GM12878 (cell line): Measurements from ENCODE around the gene AOC3. TPM values are rescaled to one million over a fixed set of nuclear protein-coding genes. Genes with fewer than 3 reads are reported as not detected.
A peak's percentile ranks its signal among the peaks of the same experiment; 100 is the strongest.

Experiments
- ASH2L ChIP-seq: fragments of 300-600, 200-600 bp; sonication (generic); IDR thresholded peaks from 2 replicates; pipeline ENCODE4 v1.6.1; 2017; ENCODE audit warnings: low read depth, mild to moderate bottlenecking, borderline replicate concordance
- BHLHE40 ChIP-seq, 2 experiments: fragments of 450-650 bp in 1 of 2; IDR thresholded peaks; 2 replicates each; pipeline ENCODE4 v1.6.1; 2011 to 2017; ENCODE audit warnings: low read depth in 2 of 2, borderline replicate concordance in 1 of 2, improper control_type of control experiment in 1 of 2, low read length in 1 of 2, mild to moderate bottlenecking in 1 of 2
- ESRRA ChIP-seq: IDR thresholded peaks from 2 replicates; pipeline ENCODE4 v1.6.1; 2012; ENCODE audit warnings: mild to moderate bottlenecking, low read length, improper control_type of control experiment
- FOXM1 ChIP-seq: IDR thresholded peaks from 2 replicates; pipeline ENCODE4 v1.6.1; 2012; ENCODE audit warnings: low read depth, mild to moderate bottlenecking, inconsistent platforms, low read length, moderate library complexity
- NFXL1 ChIP-seq: fragments of 450-650 bp; IDR thresholded peaks from 2 replicates; pipeline ENCODE4 v1.6.1; 2017; ENCODE audit warnings: antibody characterized with exemption, mild to moderate bottlenecking, borderline replicate concordance
- PAX8 ChIP-seq: fragments of 450-650 bp; IDR thresholded peaks from 2 replicates; pipeline ENCODE4 v1.6.1; 2017; ENCODE audit warnings: mild to moderate bottlenecking, moderate library complexity
- RAD21 ChIP-seq: IDR thresholded peaks from 2 replicates; pipeline ENCODE4 v1.6.1; 2011; ENCODE audit warnings: mild to moderate bottlenecking, low read depth, low read length, moderate library complexity; ENCODE audit not compliant: insufficient read depth
- RCOR1 ChIP-seq: conservative IDR thresholded peaks from 2 replicates; pipeline ENCODE4 v1.6.1; 2012; ENCODE audit warnings: low read depth, low read length, improper control_type of control experiment
- SMAD1 ChIP-seq: fragments of 450-650 bp; IDR thresholded peaks from 2 replicates; pipeline ENCODE4 v1.6.1; 2018; ENCODE audit warnings: mild to moderate bottlenecking, low read depth; ENCODE audit not compliant: partially characterized antibody
- STAT1 ChIP-seq: fragments of 450-650 bp; conservative IDR thresholded peaks from 2 replicates; pipeline ENCODE4 v1.6.1; 2014; ENCODE audit warnings: antibody characterized with exemption, mild to moderate bottlenecking
- STAT3 ChIP-seq: IDR thresholded peaks from 2 replicates; pipeline ENCODE4 v1.6.1; 2011; ENCODE audit warnings: low read depth, low read length, improper control_type of control experiment
- ZNF24 ChIP-seq: fragments of 450-650 bp; IDR thresholded peaks from 2 replicates; pipeline ENCODE4 v1.6.1; 2017; ENCODE audit warnings: antibody characterized with exemption, mild to moderate bottlenecking
- polyA plus RNA-seq, 11 experiments: library from polyadenylated mRNA; depleted of rRNA in 4 of 11; unstranded in 6 of 11; stranded (reverse) in 5 of 11; fragments of >200 nt; fragmentation: Nextera tagmentation in 4 of 11; fragmentation: Illumina TruSeq in 1 of 11; extraction: Ambion mirVana in 4 of 11; extraction: Trizol in 1 of 11; gene quantifications; 1 replicate in 1 of 11; 2 replicates in 10 of 11; pipeline versions ENCODE4 v1.2.1 to v1.2.3, GENCODE V29; 2011 to 2016; ENCODE audit warnings: inconsistent platforms in 2 of 11, missing spikeins in 2 of 11, low read depth in 1 of 11
- total RNA-seq, 4 experiments: library from RNA; depleted of rRNA in 3 of 4; stranded (reverse); fragments of >200 nt in 3 of 4; fragmentation: Illumina TruSeq in 1 of 4; extraction: Trizol in 1 of 4; gene quantifications; 2 replicates each; pipeline versions ENCODE4 v1.2.1 to v1.2.3, GENCODE V29; 2013 to 2021
- TF ChIP-seq, protein P1 (sequence below): IDR thresholded peaks from 2 replicates; pipeline ENCODE4 v1.6.1; 2011; ENCODE audit warnings: borderline replicate concordance, low read depth, mild to moderate bottlenecking, moderate library complexity, mixed read lengths, low read length; ENCODE audit not compliant: insufficient read depth; ENCODE audit errors: extremely low read length
- TF ChIP-seq, protein P2 (sequence below): IDR thresholded peaks from 2 replicates; pipeline ENCODE4 v1.6.1; 2012; ENCODE audit warnings: mild to moderate bottlenecking, low read depth, low read length
- TF ChIP-seq, protein P3 (sequence below): fragments of 450-650 bp; IDR thresholded peaks from 2 replicates; pipeline ENCODE4 v1.6.1; 2017; ENCODE audit warnings: mild to moderate bottlenecking, moderate library complexity
- TF ChIP-seq, protein P4 (sequence below): fragments of 450-650 bp; IDR thresholded peaks from 2 replicates; pipeline ENCODE4 v1.6.1; 2016; ENCODE audit warnings: mild to moderate bottlenecking
- TF ChIP-seq, protein P5 (sequence below): IDR thresholded peaks from 2 replicates; pipeline ENCODE4 v1.6.1; 2012; ENCODE audit warnings: low read depth, low read length, improper control_type of control experiment

Gene AOC3
- total and polyA plus RNA-seq, 10 of the 15 experiments (the other 5 are each of a cell fraction or from before 2014, with no cell fraction given) = 0.02 to 0.91 (median 0.34) TPM; not detected in 2

- TF ChIP-seq ZNF24 = no peak
- 0 out of 2 replicates have a peak, but pooled peaks have one; percentile 59 for TF ChIP-seq ESRRA
- TF ChIP-seq, protein P1, sequence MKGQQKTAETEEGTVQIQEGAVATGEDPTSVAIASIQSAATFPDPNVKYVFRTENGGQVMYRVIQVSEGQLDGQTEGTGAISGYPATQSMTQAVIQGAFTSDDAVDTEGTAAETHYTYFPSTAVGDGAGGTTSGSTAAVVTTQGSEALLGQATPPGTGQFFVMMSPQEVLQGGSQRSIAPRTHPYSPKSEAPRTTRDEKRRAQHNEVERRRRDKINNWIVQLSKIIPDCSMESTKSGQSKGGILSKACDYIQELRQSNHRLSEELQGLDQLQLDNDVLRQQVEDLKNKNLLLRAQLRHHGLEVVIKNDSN = peak; percentile 59
- TF ChIP-seq RCOR1 = no peak
- TF ChIP-seq, protein P2, sequence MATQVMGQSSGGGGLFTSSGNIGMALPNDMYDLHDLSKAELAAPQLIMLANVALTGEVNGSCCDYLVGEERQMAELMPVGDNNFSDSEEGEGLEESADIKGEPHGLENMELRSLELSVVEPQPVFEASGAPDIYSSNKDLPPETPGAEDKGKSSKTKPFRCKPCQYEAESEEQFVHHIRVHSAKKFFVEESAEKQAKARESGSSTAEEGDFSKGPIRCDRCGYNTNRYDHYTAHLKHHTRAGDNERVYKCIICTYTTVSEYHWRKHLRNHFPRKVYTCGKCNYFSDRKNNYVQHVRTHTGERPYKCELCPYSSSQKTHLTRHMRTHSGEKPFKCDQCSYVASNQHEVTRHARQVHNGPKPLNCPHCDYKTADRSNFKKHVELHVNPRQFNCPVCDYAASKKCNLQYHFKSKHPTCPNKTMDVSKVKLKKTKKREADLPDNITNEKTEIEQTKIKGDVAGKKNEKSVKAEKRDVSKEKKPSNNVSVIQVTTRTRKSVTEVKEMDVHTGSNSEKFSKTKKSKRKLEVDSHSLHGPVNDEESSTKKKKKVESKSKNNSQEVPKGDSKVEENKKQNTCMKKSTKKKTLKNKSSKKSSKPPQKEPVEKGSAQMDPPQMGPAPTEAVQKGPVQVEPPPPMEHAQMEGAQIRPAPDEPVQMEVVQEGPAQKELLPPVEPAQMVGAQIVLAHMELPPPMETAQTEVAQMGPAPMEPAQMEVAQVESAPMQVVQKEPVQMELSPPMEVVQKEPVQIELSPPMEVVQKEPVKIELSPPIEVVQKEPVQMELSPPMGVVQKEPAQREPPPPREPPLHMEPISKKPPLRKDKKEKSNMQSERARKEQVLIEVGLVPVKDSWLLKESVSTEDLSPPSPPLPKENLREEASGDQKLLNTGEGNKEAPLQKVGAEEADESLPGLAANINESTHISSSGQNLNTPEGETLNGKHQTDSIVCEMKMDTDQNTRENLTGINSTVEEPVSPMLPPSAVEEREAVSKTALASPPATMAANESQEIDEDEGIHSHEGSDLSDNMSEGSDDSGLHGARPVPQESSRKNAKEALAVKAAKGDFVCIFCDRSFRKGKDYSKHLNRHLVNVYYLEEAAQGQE = no peak
- TF ChIP-seq SMAD1 = no peak
- no peak for TF ChIP-seq STAT3
- TF ChIP-seq FOXM1 = no peak
- TF ChIP-seq BHLHE40 (IDR thresholded peaks at IDR 0.05; ENCODE audit: borderline replicate concordance in 1 of 2, low read depth in 2 of 2, low read length in 1 of 2) = peak; percentile 100
- TF ChIP-seq RAD21 = no peak
- TF ChIP-seq, protein P3, sequence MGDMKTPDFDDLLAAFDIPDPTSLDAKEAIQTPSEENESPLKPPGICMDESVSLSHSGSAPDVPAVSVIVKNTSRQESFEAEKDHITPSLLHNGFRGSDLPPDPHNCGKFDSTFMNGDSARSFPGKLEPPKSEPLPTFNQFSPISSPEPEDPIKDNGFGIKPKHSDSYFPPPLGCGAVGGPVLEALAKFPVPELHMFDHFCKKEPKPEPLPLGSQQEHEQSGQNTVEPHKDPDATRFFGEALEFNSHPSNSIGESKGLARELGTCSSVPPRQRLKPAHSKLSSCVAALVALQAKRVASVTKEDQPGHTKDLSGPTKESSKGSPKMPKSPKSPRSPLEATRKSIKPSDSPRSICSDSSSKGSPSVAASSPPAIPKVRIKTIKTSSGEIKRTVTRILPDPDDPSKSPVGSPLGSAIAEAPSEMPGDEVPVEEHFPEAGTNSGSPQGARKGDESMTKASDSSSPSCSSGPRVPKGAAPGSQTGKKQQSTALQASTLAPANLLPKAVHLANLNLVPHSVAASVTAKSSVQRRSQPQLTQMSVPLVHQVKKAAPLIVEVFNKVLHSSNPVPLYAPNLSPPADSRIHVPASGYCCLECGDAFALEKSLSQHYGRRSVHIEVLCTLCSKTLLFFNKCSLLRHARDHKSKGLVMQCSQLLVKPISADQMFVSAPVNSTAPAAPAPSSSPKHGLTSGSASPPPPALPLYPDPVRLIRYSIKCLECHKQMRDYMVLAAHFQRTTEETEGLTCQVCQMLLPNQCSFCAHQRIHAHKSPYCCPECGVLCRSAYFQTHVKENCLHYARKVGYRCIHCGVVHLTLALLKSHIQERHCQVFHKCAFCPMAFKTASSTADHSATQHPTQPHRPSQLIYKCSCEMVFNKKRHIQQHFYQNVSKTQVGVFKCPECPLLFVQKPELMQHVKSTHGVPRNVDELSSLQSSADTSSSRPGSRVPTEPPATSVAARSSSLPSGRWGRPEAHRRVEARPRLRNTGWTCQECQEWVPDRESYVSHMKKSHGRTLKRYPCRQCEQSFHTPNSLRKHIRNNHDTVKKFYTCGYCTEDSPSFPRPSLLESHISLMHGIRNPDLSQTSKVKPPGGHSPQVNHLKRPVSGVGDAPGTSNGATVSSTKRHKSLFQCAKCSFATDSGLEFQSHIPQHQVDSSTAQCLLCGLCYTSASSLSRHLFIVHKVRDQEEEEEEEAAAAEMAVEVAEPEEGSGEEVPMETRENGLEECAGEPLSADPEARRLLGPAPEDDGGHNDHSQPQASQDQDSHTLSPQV = no peak
- TF ChIP-seq STAT1 = peak; percentile 84; the same call in 1 of the 2 replicates
- peak; percentile 92 for TF ChIP-seq ASH2L
- TF ChIP-seq, protein P4, sequence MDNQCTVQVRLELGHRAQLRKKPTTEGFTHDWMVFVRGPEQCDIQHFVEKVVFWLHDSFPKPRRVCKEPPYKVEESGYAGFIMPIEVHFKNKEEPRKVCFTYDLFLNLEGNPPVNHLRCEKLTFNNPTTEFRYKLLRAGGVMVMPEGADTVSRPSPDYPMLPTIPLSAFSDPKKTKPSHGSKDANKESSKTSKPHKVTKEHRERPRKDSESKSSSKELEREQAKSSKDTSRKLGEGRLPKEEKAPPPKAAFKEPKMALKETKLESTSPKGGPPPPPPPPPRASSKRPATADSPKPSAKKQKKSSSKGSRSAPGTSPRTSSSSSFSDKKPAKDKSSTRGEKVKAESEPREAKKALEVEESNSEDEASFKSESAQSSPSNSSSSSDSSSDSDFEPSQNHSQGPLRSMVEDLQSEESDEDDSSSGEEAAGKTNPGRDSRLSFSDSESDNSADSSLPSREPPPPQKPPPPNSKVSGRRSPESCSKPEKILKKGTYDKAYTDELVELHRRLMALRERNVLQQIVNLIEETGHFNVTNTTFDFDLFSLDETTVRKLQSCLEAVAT = peak; percentile 96
- no peak for TF ChIP-seq NFXL1
- TF ChIP-seq, protein P5, sequence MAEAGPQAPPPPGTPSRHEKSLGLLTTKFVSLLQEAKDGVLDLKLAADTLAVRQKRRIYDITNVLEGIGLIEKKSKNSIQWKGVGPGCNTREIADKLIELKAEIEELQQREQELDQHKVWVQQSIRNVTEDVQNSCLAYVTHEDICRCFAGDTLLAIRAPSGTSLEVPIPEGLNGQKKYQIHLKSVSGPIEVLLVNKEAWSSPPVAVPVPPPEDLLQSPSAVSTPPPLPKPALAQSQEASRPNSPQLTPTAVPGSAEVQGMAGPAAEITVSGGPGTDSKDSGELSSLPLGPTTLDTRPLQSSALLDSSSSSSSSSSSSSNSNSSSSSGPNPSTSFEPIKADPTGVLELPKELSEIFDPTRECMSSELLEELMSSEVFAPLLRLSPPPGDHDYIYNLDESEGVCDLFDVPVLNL = no peak
- no peak for TF ChIP-seq PAX8
Measured at GRCh38 chr17:42832934-42833766, 17.8 kb upstream of the AOC3 start, which contains the start of gene PSME3 (continued).
